ENCODE measurements around the gene UBAC2. TPM values are rescaled to one million over a fixed set of nuclear protein-coding genes. Genes with fewer than 3 reads are reported as not detected.

Gene UBAC2
- 10 to 100 TPM; 72.7 to 80.4 TPM for total RNA-seq
- polyA plus RNA-seq (2013, experiment 1 of 2), result 78.5 TPM
- 70.0 TPM for polyA plus RNA-seq (2013, experiment 2 of 2)
- long read RNA-seq, experiment 1, transcript UBAC2-203 (9 exons, 1,375 nt), result major isoform, 8 of 31 reads
- long read RNA-seq, experiment 1, partial matches to known transcripts, result 13 of 31 reads
- long read RNA-seq, experiment 1, other reads (novel, unspliced or antisense), result 10 of 31 reads
- long read RNA-seq, experiment 2, transcript UBAC2-203 (9 exons, 1,375 nt), result major isoform, 163 of 193 reads
- long read RNA-seq, experiment 2, partial matches to known transcripts, result 10 of 193 reads
- long read RNA-seq, experiment 2, other reads (novel, unspliced or antisense), result 20 of 193 reads
- long read RNA-seq, experiment 3, transcript UBAC2-203 (9 exons, 1,375 nt), result major isoform, 611 of 743 reads
- long read RNA-seq, experiment 3, partial matches to known transcripts, result 21 of 743 reads
- long read RNA-seq, experiment 3, other reads (novel, unspliced or antisense), result 110 of 743 reads
- long read RNA-seq, experiment 4, transcript UBAC2-203 (9 exons, 1,375 nt), result major isoform, 170 of 265 reads
- long read RNA-seq, experiment 4, partial matches to known transcripts, result 62 of 265 reads
- long read RNA-seq, experiment 4, other reads (novel, unspliced or antisense), result 33 of 265 reads

GRCh38 chr13:99200432-99201167 lies at the start of gene UBAC2:
UBAC2 (plus strand) TSS chr13:99200854; CDS start chr13:99200909, 55 bp downstream.
- Mint-ChIP-seq H3K4me1 (peaks cover 42% of the 10 kb centered on the region), H3K36me3 (ENCODE audit: low read depth) (no peaks in the 10 kb centered on the region), H3K9me3 (no peaks in the 10 kb centered on the region), H3K4me3 (peak within 1 kb of the TSS; percentile 90), H3K27me3 (ENCODE audit: insufficient read depth) (no peaks in the 10 kb centered on the region), H3K27ac (peak within 1 kb of the TSS; percentile 97)
- Histone ChIP-seq H3K27ac (ENCODE audit: low read depth, low read length) (peak within 1 kb of the TSS; percentile 88), H3K4me1 (ENCODE audit: control insufficient read depth, insufficient read depth, low read length) (peaks cover 7% of the 10 kb centered on the region), H3K36me3 (ENCODE audit: control insufficient read depth, insufficient read depth, low read length) (peaks cover 5% of the 10 kb centered on the region), H3K27me3 (ENCODE audit: control insufficient read depth, insufficient read depth, low read length, poor library complexity, severe bottlenecking) (no peaks in the 10 kb centered on the region), H3K9ac (ENCODE audit: extremely low read depth, low read length, poor library complexity, severe bottlenecking) (peak within 1 kb of the TSS; percentile 99), H3K9me3 (ENCODE audit: control insufficient read depth, low read length) (no peaks in the 10 kb centered on the region), H3K4me3 (ENCODE audit: low read length) (peak within 1 kb of the TSS; percentile 92)
- peak; percentile 97 for DNase-seq
- 0% methylated on average over 36 to 76 of the region's 76 CpGs for WGBS, 2 experiments (ENCODE audit: insufficient coverage in 1 of 2, insufficient read length in 1 of 2)
- TF ChIP-seq CTCF (conservative IDR thresholded peaks at IDR 0.05), result peak; percentile 20

- Mint-ChIP-seq H3K27me3 (ENCODE audit: insufficient read depth) (no peaks in the 10 kb centered on the region), H3K27ac (no peak overlapping the region), H3K4me1 (no peaks in the 10 kb centered on the region), H3K9me3 (no peaks in the 10 kb centered on the region), H3K36me3 (ENCODE audit: low read depth) (no peaks in the 10 kb centered on the region), H3K4me3 (no peak overlapping the region)
- 88 to 95% methylated on average over 2 to 4 of the region's 4 CpGs for WGBS, 2 experiments (ENCODE audit: insufficient coverage in 1 of 2, insufficient read length in 1 of 2)
- H3K27me3 ChIP-seq (ENCODE audit: control insufficient read depth, insufficient read depth, low read length, poor library complexity, severe bottlenecking), result no peaks in the 10 kb centered on the region
- no peak overlapping the region for H3K27ac ChIP-seq (ENCODE audit: low read depth, low read length)
- TF ChIP-seq CTCF (conservative IDR thresholded peaks at IDR 0.05), result no peak
- no peaks in the 10 kb centered on the region for H3K4me1 ChIP-seq (ENCODE audit: control insufficient read depth, insufficient read depth, low read length)
- no peak overlapping the region for H3K4me3 ChIP-seq (ENCODE audit: low read length)
- H3K36me3 ChIP-seq (ENCODE audit: control insufficient read depth, insufficient read depth, low read length), result no peaks in the 10 kb centered on the region
- no peak for DNase-seq
- no peaks in the 10 kb centered on the region for H3K9me3 ChIP-seq (ENCODE audit: control insufficient read depth, low read length)
- H3K9ac ChIP-seq (ENCODE audit: extremely low read depth, low read length, poor library complexity, severe bottlenecking), result no peak overlapping the region
These were observed 49.1 kb upstream of the UBAC2 start for GRCh38 chr13:99151516-99151915.

GRCh38 chr13:99153219-99153618 lies 47.4 kb upstream of the UBAC2 start:
- no peaks in the 10 kb centered on the region for H3K36me3 Mint-ChIP-seq (ENCODE audit: low read depth)
- no peaks in the 10 kb centered on the region for H3K9me3 ChIP-seq (ENCODE audit: control insufficient read depth, low read length)
- 93 to 96% methylated on average over 1 of the region's 1 CpG for WGBS, 2 experiments (ENCODE audit: insufficient coverage in 1 of 2, insufficient read length in 1 of 2)
- DNase-seq, result no peak
- no peak overlapping the region for H3K9ac ChIP-seq (ENCODE audit: extremely low read depth, low read length, poor library complexity, severe bottlenecking)
- no peaks in the 10 kb centered on the region for H3K27me3 ChIP-seq (ENCODE audit: control insufficient read depth, insufficient read depth, low read length, poor library complexity, severe bottlenecking)
- H3K4me3 Mint-ChIP-seq, result no peak overlapping the region
- no peak overlapping the region for H3K27ac Mint-ChIP-seq
- H3K4me1 Mint-ChIP-seq, result no peaks in the 10 kb centered on the region
- no peaks in the 10 kb centered on the region for H3K9me3 Mint-ChIP-seq
- H3K4me3 ChIP-seq (ENCODE audit: low read length), result no peak overlapping the region
- no peak for TF ChIP-seq CTCF (conservative IDR thresholded peaks at IDR 0.05)
- no peaks in the 10 kb centered on the region for H3K4me1 ChIP-seq (ENCODE audit: control insufficient read depth, insufficient read depth, low read length)
- no peaks in the 10 kb centered on the region for H3K36me3 ChIP-seq (ENCODE audit: control insufficient read depth, insufficient read depth, low read length)
- no peaks in the 10 kb centered on the region for H3K27me3 Mint-ChIP-seq (ENCODE audit: insufficient read depth)
- no peak overlapping the region for H3K27ac ChIP-seq (ENCODE audit: low read depth, low read length)
